GM18858 (cell line): ENCODE results near the gene LUZP2.
A peak's percentile ranks its signal among the peaks of the same experiment; 100 is the strongest.
"Not testable (repeated sequence)": the region's sequence is repeated elsewhere in the genome, so short reads cannot be mapped to it uniquely, and the experiment has no call there.

Experiments
- ATAC-seq: cut with Tn5 transposase; IDR thresholded peaks from one replicate; pipeline ENCODE4 v1.9.1; 2021; ENCODE audit not compliant: unreplicated experiment

Gene LUZP2

GRCh38 chr11:24890426-24890825, 393.6 kb downstream of the LUZP2 start:
- ATAC-seq, result no peak

- ATAC-seq, result not testable (repeated sequence)
Observed at GRCh38 chr11:24891845-24892492, 395.1 kb downstream of the LUZP2 start.

- ATAC-seq, result no peak
Observed at GRCh38 chr11:24896118-24896835, 399.4 kb downstream of the LUZP2 start.

GRCh38 chr11:24900514-24900913, 403.7 kb downstream of the LUZP2 start:
- ATAC-seq, result peak; percentile 77

- no peak for ATAC-seq
Observed at GRCh38 chr11:24900960-24901549, 404.2 kb downstream of the LUZP2 start.

GRCh38 chr11:24903555-24903954, 406.7 kb downstream of the LUZP2 start:
- no peak for ATAC-seq

GRCh38 chr11:24925091-24925490, 428.2 kb downstream of the LUZP2 start:
- ATAC-seq, result no peak

- no peak for ATAC-seq
Observed at GRCh38 chr11:24932110-24933000, 435.5 kb downstream of the LUZP2 start.

- no peak for ATAC-seq
Observed at GRCh38 chr11:24934733-24935439, 438.0 kb downstream of the LUZP2 start.

GRCh38 chr11:24944891-24945290, 448.0 kb downstream of the LUZP2 start:
- ATAC-seq, result no peak

GRCh38 chr11:24949406-24949805, 452.6 kb downstream of the LUZP2 start:
- ATAC-seq, result no peak

GRCh38 chr11:24963852-24964251, 467.0 kb downstream of the LUZP2 start:
- no peak for ATAC-seq

GRCh38 chr11:24965748-24966147, 468.9 kb downstream of the LUZP2 start:
- no peak for ATAC-seq

GRCh38 chr11:24993903-24994302, 497.1 kb downstream of the LUZP2 start:
- not testable (repeated sequence) for ATAC-seq

- not testable (repeated sequence) for ATAC-seq
Observed at GRCh38 chr11:24999929-25000328, 503.1 kb downstream of the LUZP2 start.

GRCh38 chr11:25037431-25037830, 540.6 kb downstream of the LUZP2 start:
- no peak for ATAC-seq

- ATAC-seq, result no peak
Observed at GRCh38 chr11:25038131-25038530, 541.3 kb downstream of the LUZP2 start.

- no peak for ATAC-seq
Observed at GRCh38 chr11:25039165-25039564, 542.3 kb downstream of the LUZP2 start.

- ATAC-seq, result no peak
Observed at GRCh38 chr11:25048632-25049031, 551.8 kb downstream of the LUZP2 start.

GRCh38 chr11:25052844-25053243, 556.0 kb downstream of the LUZP2 start:
- no peak for ATAC-seq

GRCh38 chr11:25057861-25058260, 561.0 kb downstream of the LUZP2 start:
- no peak for ATAC-seq
